Stimulated activated CD4-positive, alpha-beta T cell treated with anti-CD3 and anti-CD28 coated beads, TNF-alpha, amount 100 ng/mL, for 4 hours (primary cell): Measurements from ENCODE around the gene IRGQ.
"Not testable (repeated sequence)": the region's sequence is repeated elsewhere in the genome, so short reads cannot be mapped to it uniquely, and the experiment has no call there.

Experiments
- DNase-seq, 3 experiments: peaks; one replicate each; pipeline ENCODE4 v3.0.0-alpha.2; 2020; ENCODE audit warnings: low read depth in 3 of 3

IRGQ gene

DNA sequence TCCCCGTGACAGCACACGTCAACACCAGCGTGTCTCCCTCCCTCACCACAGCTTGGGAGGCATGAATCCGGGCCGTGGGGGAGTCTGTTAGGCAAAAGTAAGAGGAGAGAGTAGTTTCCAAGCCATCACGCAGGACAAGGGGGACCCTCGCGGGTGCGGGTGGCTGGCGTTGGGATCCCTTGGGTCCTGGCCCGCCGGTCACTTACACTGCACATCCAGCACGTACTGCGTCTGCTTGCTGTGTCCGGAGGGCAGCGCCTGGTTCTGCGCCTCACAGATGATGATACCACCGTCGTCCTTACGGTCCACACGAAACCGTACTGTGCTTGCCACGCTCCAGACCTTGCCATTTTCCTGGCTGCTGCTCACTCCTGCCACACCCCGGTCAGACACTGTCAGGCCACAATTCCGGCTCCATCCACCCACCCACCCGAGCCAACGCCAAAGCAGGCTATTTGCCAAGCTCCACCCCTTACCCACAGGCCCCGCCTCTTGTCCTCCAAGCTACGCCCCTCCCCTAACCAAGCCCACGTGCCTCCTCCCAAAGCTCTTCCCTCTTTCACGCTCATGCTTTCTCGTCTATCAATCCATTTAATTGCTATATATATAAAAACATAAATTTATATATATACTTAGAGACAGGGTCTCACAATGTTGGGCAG is 30.1 kb upstream of the IRGQ start:
- no peak for DNase-seq

GRCh38 chr19:43624933-43625332 is 29.0 kb upstream of the IRGQ start:
- peak; percentile 64 to 77 (median 73) for DNase-seq

DNA sequence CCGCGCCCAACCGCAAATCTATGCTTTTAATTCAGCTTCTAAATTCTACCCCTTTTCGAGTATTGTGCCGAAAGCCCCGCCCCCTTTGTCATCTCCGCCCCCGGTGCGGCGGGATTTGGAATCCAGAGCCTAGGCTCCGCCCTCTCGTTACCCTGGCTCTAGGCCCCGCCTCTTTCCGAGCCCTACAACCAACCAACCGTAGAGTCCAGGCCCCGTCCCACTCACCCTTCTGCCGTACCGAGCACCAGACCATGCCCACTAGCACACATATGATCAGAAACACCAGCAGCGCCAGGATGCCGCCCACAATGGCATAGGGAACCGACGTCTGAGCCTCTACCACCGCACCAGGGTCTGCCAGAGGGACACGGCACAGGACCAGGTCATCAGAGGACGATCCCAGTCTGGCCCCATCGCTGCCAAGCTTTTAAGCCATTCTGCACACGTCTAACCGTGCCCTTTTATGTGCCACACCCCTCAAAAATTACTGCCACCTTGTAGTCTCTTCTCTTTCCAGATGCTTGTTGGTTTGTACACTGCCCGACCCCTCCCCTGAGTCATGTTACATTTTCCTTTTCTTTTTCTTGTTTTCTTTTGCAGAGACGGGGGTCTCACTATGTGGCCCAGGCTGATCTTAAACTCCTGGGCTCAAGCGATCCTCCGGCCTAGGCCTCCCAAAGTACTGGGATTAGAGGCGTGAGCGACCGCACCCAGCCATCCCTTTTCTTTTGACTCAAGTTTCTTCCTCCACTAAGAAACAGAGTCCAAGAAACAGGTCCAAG is 28.1 kb upstream of the IRGQ start:
- DNase-seq: no peak

GRCh38 chr19:43622956-43623355 is 27.0 kb upstream of the IRGQ start:
- DNase-seq: no peak

DNA sequence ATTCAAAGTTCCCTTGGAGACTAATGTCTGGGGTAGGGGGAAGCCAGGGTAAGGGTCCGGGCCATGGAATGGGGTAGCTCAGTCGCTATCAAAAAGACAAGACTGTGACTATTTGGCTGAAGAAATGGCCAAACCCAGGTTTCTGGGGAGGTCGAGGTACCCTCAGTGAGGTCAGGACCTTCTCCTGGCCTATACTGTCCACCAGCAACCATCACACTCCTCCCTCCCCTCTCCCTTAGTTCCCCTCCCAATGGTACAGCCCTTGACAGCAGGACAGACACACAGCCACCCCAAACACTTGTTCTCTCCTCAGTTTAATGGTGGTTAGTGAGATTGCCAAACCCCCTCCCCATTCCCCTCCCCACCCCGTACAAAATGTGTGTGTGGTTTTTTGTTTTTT is 26.1 kb upstream of the IRGQ start:
- no peak for DNase-seq

GRCh38 chr19:43620061-43621001 is 24.4 kb upstream of the IRGQ start:
- DNase-seq: peak; percentile 73 to 82 (median 75)

- DNase-seq: peak; percentile 72 to 77 (median 77)
These were observed 23.5 kb upstream of the IRGQ start, which contains the start of gene ZNF428 for GRCh38 chr19:43619262-43620060. ZNF428 (minus strand) TSS chr19:43619629; CDS start chr19:43614304, 5,325 bp downstream.

- DNase-seq: no peak
These were observed 23.0 kb upstream of the IRGQ start for GRCh38 chr19:43618921-43619261.

GRCh38 chr19:43616954-43617353 is 21.0 kb upstream of the IRGQ start:
- DNase-seq: no peak

- DNase-seq: no peak
These were observed 20.4 kb upstream of the IRGQ start for GRCh38 chr19:43616306-43616705.

- no peak for DNase-seq
These were observed 16.4 kb upstream of the IRGQ start for GRCh38 chr19:43612374-43612773.

GRCh38 chr19:43611788-43612187 is 15.9 kb upstream of the IRGQ start, which contains the start of gene SRRM5:
SRRM5 (plus strand) TSS chr19:43612088; CDS start chr19:43612122, 34 bp downstream.
- no peak for DNase-seq

DNA sequence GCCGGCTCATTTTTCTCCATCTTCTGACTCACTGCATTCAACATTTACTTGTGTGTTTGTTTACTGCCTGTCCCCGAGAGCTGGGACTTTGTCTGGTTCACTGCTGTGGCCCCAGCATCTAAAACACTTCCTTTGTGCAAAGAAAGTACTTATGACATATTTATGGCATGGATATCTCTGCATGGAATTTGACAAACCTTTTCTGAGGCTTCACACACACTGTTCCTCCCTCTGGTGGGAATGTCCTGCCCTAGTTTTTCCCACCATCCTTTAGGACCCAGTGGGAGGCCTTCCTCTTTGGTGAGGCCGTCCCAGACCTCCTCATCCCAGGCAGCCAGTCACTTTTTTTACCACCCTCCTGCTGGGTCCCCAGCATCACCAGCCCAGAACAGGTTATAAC is 14.6 kb upstream of the IRGQ start:
- no peak for DNase-seq

GRCh38 chr19:43609872-43610271 is 13.9 kb upstream of the IRGQ start:
- no peak for DNase-seq

GRCh38 chr19:43607238-43608205 is 11.6 kb upstream of the IRGQ start:
- no peak for DNase-seq

DNA sequence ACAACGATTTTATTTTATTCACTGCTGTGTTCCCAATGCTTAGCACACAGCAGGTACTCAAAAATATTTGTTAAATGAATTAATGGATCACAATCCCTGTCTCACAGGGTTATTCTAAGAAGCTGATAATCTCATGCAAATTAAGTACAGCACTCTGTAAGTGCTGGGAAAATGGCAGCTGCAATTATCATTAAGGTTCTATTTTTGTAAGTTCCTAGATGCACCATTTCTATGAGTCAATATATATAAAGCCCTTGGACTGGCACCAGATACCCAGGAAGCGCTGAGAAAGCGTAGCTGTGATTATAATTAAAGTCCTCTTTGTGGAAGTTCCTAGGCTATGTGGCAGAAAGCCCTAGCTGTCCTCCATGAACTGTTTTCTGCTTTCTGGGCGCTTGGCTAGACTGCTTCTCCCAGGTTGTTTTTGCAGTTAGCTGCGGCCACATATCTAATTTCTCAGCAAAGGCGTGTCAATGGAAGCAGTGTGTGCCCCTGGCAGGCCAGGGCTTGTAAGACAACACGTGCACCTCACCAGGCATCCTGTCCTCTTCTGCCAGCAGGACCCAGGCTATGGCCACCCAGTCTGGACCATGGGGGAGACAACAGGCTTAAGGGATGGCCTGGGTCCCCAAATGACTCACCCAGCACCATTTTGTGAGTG is 10.8 kb upstream of the IRGQ start:
- DNase-seq: no peak

- no peak for DNase-seq
These were observed 10.1 kb upstream of the IRGQ start for GRCh38 chr19:43605875-43606568.

GRCh38 chr19:43600326-43600725 is 4.4 kb upstream of the IRGQ start:
- not testable (repeated sequence) for DNase-seq
